GM18526 (cell line): ENCODE data around the gene ZNF341.

Experiments
- POLR2A ChIP-seq: IDR thresholded peaks from 3 replicates; pipeline ENCODE4 v1.6.1; 2011; ENCODE audit not compliant: insufficient read length; ENCODE audit errors: extremely low read depth

ZNF341 gene

GRCh38 chr20:33696448-33696847, 35.3 kb upstream of the ZNF341 start:
- no peak for TF ChIP-seq POLR2A

- no peak for TF ChIP-seq POLR2A
Measured at GRCh38 chr20:33697129-33697528, 34.7 kb upstream of the ZNF341 start.

- TF ChIP-seq POLR2A: no peak
Measured at GRCh38 chr20:33701629-33702450, 30.0 kb upstream of the ZNF341 start.

- no peak for TF ChIP-seq POLR2A
Measured at GRCh38 chr20:33702861-33703260, 28.9 kb upstream of the ZNF341 start.

GRCh38 chr20:33703498-33704137, 28.2 kb upstream of the ZNF341 start:
- no peak for TF ChIP-seq POLR2A

- no peak for TF ChIP-seq POLR2A
Measured at GRCh38 chr20:33704197-33704924, 27.4 kb upstream of the ZNF341 start.

- no peak for TF ChIP-seq POLR2A
Measured at GRCh38 chr20:33707668-33708067, 24.1 kb upstream of the ZNF341 start.

- no peak for TF ChIP-seq POLR2A
Measured at GRCh38 chr20:33709398-33709797, 22.4 kb upstream of the ZNF341 start.

GRCh38 chr20:33709905-33710541, 21.8 kb upstream of the ZNF341 start:
- TF ChIP-seq POLR2A: no peak

- no peak for TF ChIP-seq POLR2A
Measured at GRCh38 chr20:33710681-33711445, 20.9 kb upstream of the ZNF341 start.

GRCh38 chr20:33711446-33711738, 20.4 kb upstream of the ZNF341 start:
- TF ChIP-seq POLR2A: no peak

GRCh38 chr20:33713865-33714367, 17.9 kb upstream of the ZNF341 start:
- TF ChIP-seq POLR2A: no peak

- TF ChIP-seq POLR2A: no peak
Measured at GRCh38 chr20:33716498-33716897, 15.3 kb upstream of the ZNF341 start.

GRCh38 chr20:33719277-33719988, 12.4 kb upstream of the ZNF341 start:
- no peak for TF ChIP-seq POLR2A
